Activated CD4-positive, alpha-beta T cell treated with anti-CD3 and anti-CD28 coated beads for 1 hour (primary cell): ENCODE results near the gene SP3.
"Not testable (repeated sequence)": the region's sequence is repeated elsewhere in the genome, so short reads cannot be mapped to it uniquely, and the experiment has no call there.

Source experiments
- DNase-seq: peaks from one replicate; pipeline ENCODE4 v3.0.0-alpha.2; 2020

Gene SP3

GRCh38 chr2:173941567-173941966 is 23.6 kb downstream of the SP3 start:
- no peak for DNase-seq

DNA sequence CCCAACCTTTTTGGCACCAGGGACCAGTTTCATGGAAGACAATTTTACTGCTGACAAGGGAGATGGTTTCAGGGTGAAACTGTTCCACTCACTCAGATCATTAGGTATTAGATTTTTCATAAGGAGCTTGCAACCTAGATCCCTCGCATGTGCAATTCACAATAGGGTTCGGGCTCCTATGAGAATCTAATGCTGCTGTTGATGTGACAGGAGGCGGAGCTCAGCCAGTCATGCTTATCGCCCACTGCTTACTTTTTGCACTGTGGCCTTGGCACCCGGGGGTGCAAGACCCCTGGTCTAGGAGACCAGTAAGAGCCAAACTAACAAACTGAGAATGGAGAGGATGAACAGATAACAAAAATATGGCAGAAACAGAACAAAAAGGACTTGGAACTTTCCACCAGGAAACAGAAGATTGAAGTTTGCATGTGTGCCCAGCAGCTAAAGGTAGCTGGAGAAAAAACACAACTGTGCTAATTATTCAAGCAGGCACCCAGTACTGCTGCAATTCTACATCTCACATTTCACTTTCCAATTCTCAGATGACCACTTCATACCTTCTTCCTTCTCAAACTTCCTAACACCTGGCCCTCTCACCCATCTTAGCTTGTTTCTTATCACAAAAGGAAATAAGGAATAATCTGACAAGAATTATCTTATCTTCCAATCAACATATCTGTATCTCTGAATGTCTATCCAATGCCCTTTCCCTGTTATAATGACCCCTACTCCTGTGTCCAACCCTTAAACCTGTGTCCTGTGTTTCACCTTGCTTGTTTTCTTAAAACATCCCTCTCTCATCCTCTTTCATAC is 24.8 kb downstream of the SP3 start:
- DNase-seq, result no peak

GRCh38 chr2:173938700-173939384 is 26.3 kb downstream of the SP3 start:
- no peak for DNase-seq

DNA sequence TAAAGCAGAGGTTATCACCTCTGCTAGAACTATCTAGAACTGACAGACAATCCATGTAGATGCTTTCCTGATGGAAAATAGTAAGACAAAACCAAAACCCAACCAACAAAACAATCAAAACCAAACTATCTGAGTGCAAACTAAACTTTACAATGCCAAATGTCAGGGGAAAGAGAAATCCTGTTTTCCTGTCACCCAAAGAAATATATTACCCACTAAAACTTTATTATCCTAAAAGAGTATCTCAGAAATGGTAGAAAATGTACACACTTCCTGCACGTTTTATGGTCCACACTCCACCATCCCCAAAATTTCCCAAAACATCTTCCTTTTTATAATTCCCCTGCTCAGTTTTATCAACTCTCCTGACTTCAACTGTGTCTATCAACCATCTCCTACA is 29.9 kb downstream of the SP3 start:
- no peak for DNase-seq

GRCh38 chr2:173934895-173935294 is 30.3 kb downstream of the SP3 start:
- no peak for DNase-seq

DNA sequence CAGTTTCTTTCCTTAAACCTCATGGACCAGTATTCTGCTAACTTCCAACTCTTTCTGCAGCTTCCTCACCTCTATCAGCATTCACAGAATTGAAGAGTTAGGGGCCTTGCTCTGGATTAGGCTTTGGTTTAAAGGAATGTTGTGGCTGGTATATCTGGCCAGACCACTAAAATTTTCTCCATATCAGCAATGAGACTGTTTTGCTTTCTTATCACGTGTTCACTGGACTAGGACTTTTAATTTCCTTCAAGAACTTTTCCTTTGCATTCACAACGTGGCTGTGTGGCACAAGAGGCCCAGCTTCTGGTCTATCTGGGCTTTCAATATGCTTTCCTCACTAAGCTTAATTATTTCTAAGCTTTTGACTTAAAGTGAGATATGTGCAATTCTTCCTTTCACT is 33.4 kb downstream of the SP3 start:
- no peak for DNase-seq

DNA sequence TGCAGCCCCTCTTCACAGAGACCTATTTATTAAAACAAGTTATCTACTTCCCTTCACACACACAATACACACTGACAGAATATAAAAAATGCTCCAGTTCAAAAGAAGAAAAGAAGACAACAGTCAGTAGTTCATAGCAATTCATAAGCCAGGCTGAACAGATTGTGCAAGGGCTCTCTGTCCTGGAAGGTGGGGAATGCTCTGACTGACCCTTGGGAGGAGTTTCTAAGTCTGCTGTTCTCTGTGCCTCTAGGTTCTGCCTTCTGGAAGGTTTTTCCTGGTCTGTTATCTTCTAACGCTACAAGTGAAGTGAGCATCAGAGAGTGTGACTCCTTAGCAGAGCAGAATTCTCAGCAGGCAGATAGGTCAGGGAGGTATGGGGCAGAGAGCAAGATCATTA is 35.7 kb downstream of the SP3 start:
- DNase-seq, result no peak

DNA sequence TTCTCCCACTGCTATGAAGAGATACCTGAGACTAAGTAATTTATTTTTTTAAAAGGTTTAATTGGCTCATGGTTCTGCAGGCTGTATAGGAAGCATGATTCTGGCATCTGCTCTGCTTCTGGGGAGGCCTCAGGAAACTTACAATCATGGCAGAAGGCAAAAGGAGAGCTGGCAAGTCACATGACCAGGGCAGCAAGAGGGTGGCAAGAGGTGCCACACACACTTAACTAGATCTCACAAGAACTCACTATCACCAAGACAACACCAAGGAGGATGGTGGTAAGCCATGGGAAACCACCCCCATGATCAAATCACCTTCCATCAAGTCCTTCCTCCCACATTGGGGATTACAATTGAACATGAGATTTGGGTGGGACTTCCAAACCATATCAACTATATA is 38.3 kb downstream of the SP3 start:
- no peak for DNase-seq

GRCh38 chr2:173924285-173924684 is 40.9 kb downstream of the SP3 start:
- no peak for DNase-seq

GRCh38 chr2:173922760-173923159 is 42.4 kb downstream of the SP3 start:
- no peak for DNase-seq

GRCh38 chr2:173922068-173922467 is 43.1 kb downstream of the SP3 start:
- DNase-seq, result no peak

GRCh38 chr2:173914055-173914927 is 50.9 kb downstream of the SP3 start:
- DNase-seq, result no peak

DNA sequence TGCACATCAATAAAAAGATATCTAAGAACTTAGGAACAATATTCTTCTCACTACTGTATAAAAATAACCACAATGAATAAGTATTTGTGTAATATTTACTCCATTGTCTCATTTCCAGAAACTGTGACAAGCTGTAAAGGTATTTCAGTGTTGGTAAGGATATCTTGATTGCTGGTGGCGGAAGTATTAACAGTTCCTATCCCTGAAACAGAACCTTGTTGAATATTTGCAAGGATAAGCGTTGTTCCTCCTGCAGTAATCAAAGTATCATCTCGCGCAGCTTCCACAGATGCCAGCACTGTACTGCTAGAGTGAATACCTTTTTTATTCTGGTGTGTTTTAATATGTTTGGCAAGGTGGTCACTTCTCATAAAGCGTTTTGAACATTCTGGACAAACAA is 55.3 kb downstream of the SP3 start:
- DNase-seq, result no peak

DNA sequence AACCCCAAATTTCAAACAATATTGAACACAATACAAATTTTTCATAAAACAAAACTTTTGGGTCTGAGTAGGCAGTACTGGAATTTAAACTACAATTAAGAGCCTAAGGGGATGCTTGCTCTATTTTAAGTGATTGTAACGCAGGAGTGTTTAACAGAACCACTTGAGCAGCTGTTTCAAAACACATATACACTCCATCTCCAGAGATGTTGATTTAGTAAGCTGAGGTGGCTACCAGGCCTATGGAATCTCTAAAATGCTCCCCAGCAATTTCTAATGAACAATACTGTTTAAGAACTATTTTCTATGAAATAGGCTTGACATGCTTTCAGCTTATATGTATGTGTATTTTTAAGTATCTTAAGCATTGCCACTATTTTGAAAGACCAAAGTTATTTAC is 58.5 kb downstream of the SP3 start:
- no peak for DNase-seq

- no peak for DNase-seq
These were observed 61.4 kb downstream of the SP3 start for GRCh38 chr2:173903601-173904394.

- DNase-seq, result no peak
These were observed 66.2 kb downstream of the SP3 start for GRCh38 chr2:173898996-173899395.

GRCh38 chr2:173898178-173898668 is 67.0 kb downstream of the SP3 start:
- no peak for DNase-seq

DNA sequence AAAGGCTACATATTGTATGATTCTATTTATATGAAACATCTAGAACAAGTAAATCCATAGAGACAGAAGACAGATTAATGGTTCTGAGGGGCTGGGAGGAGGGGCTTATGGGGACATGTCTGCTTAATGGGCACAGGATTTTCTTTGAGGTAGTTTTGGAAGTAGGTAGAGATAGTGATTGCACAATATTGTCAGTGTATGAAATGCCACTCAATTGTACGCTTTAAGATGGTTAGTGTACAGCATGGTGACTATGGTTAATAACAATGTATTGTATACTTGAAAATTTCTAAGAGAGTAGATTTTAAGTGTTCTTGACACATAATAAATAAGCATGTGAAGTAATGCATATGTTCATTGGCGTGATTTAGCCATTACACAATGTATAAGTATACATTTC is 68.4 kb downstream of the SP3 start:
- DNase-seq, result no peak

DNA sequence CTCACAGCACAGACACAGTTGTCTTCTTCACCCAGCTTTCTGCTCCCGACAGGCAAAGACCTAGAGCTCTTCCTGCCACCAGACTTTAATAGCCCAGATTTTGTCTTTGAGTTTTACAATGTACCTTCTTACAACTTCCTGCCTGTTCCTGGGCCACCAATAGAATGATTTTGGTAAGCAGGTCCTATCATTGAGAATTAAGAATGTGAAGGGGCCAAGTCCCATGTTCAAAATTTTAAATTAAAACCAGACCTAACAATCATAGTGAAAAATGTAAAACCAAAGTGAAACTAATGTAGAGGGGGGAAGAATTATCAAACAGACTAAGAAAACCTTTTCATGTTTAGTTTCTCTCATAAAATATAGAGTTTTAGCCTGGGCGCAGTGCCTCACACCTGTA is 72.8 kb downstream of the SP3 start:
- DNase-seq, result no peak

- DNase-seq, result no peak
These were observed 73.7 kb downstream of the SP3 start for GRCh38 chr2:173891315-173892037.

- DNase-seq, result not testable (repeated sequence)
These were observed 75.7 kb downstream of the SP3 start for GRCh38 chr2:173889464-173889863.

DNA sequence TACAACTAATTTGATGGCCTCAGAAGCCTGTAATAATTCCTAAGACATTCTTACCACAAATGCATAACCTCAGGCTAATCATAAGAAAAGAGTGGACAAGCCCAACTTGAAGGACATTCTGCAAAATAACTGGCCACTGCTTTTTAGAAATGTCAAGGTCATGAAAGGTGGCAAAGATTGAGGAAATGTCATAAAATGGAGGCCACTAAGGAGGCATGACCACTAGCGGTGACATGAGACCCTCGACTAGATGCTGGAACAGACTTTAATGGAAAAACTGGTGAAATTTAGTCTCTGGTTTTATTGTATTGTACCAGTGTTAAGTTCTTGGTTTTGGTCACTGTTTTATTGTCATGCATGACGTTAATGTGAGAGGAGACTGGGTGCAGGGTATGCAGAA is 78.6 kb downstream of the SP3 start:
- DNase-seq, result no peak
